Neural crest cell (in vitro differentiated cells): ENCODE data around the gene NINL. TPM values are rescaled to one million over a fixed set of nuclear protein-coding genes. Genes with fewer than 3 reads are reported as not detected.

Experiments
- DNase-seq: peaks from one replicate; pipeline ENCODE4 v3.0.0; 2021; ENCODE audit warnings: low read depth, mixed read lengths, low spot score
- H3K27ac Mint-ChIP-seq: one replicate; pipeline ENCODE4 v1.8.0; 2021; ENCODE audit warnings: mild to moderate bottlenecking, mixed read lengths; ENCODE audit not compliant: unreplicated experiment
- H3K27me3 Mint-ChIP-seq: 2 replicates; pipeline ENCODE4 v1.8.0; 2021; ENCODE audit warnings: low read depth, mild to moderate bottlenecking, mixed read lengths
- H3K36me3 Mint-ChIP-seq: 2 replicates; pipeline ENCODE4 v1.8.0; 2021; ENCODE audit warnings: low read depth, mild to moderate bottlenecking, mixed read lengths
- H3K4me1 Mint-ChIP-seq: 2 replicates; pipeline ENCODE4 v1.8.0; 2021; ENCODE audit warnings: mixed read lengths
- H3K4me3 Mint-ChIP-seq: one replicate; pipeline ENCODE4 v1.8.0; 2021; ENCODE audit warnings: mild to moderate bottlenecking, mixed read lengths
- H3K9me3 Mint-ChIP-seq: 2 replicates; pipeline ENCODE4 v1.8.0; 2021; ENCODE audit warnings: mixed read lengths
- total RNA-seq: library from RNA; stranded (reverse); gene quantifications from 2 replicates; pipeline ENCODE4 v1.2.1, GENCODE V29; 2021
- TF ChIP-seq, protein P1 (sequence below): fragments of 200-600 bp; sonication (generic); conservative IDR thresholded peaks from 2 replicates; pipeline ENCODE4 v1.5.0; 2021; ENCODE audit warnings: antibody characterized with exemption, mild to moderate bottlenecking

NINL gene
- total RNA-seq, 1 donor from 2014 or later, result 44.0 TPM

GRCh38 chr20:25525295-25525694 is 60.0 kb downstream of the NINL start:
- no peak for DNase-seq
- no peak overlapping the region for H3K4me3 Mint-ChIP-seq
- H3K27me3 Mint-ChIP-seq, result no peaks in the 10 kb centered on the region
- H3K4me1 Mint-ChIP-seq, result peaks cover 7% of the 10 kb centered on the region
- H3K27ac Mint-ChIP-seq, result peak overlapping the region; percentile 81
- TF ChIP-seq, protein P1, sequence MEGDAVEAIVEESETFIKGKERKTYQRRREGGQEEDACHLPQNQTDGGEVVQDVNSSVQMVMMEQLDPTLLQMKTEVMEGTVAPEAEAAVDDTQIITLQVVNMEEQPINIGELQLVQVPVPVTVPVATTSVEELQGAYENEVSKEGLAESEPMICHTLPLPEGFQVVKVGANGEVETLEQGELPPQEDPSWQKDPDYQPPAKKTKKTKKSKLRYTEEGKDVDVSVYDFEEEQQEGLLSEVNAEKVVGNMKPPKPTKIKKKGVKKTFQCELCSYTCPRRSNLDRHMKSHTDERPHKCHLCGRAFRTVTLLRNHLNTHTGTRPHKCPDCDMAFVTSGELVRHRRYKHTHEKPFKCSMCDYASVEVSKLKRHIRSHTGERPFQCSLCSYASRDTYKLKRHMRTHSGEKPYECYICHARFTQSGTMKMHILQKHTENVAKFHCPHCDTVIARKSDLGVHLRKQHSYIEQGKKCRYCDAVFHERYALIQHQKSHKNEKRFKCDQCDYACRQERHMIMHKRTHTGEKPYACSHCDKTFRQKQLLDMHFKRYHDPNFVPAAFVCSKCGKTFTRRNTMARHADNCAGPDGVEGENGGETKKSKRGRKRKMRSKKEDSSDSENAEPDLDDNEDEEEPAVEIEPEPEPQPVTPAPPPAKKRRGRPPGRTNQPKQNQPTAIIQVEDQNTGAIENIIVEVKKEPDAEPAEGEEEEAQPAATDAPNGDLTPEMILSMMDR, result no peak
- H3K36me3 Mint-ChIP-seq, result peaks cover 37% of the 10 kb centered on the region
- peaks cover 12% of the 10 kb centered on the region for H3K9me3 Mint-ChIP-seq

- no peak for DNase-seq
- Mint-ChIP-seq H3K9me3 (peaks cover 14% of the 10 kb centered on the region), H3K27me3 (no peaks in the 10 kb centered on the region), H3K36me3 (peaks cover 62% of the 10 kb centered on the region), H3K4me1 (no peaks in the 10 kb centered on the region), H3K4me3 (no peak overlapping the region), H3K27ac (no peak overlapping the region)
- TF ChIP-seq, protein P1, result no peak
These were observed 63.9 kb downstream of the NINL start for GRCh38 chr20:25521382-25521781.

- no peak for DNase-seq
- Mint-ChIP-seq H3K9me3 (peaks cover 26% of the 10 kb centered on the region), H3K4me3 (no peak overlapping the region), H3K27me3 (no peaks in the 10 kb centered on the region), H3K4me1 (no peaks in the 10 kb centered on the region), H3K27ac (no peak overlapping the region), H3K36me3 (peaks cover 86% of the 10 kb centered on the region)
- TF ChIP-seq, protein P1, result no peak
These were observed 68.2 kb downstream of the NINL start for GRCh38 chr20:25517124-25517523.

DNA sequence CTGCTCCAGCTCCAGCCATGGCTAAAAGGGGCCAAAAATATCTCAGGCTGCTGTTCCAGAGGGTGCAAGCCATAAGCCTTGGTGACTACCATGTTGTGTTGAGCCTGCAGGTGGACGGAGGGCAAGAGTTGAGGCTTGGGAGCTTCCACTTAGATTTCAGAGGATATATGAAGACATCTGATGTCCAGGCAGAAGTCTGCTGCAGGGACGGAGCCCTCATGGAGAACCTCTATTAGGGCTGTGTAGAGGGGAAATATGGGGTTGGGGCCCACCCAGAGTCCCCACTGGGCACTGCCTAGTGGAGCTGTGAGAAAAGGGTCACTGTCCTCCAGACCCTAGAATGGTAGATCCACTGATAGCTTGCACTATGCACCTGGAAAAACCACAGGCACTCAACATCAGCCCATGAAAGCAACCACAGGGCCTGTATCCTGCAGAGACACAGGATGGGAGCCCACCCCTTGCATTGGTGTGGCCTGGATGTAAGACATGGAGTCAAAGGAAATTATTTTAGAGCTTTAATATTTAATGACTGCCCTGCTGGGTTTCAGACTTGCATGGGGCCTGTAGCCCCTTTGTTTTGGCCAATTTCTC is 70.5 kb downstream of the NINL start:
- Mint-ChIP-seq H3K4me3 (no peak overlapping the region), H3K36me3 (peaks cover 67% of the 10 kb centered on the region), H3K4me1 (no peaks in the 10 kb centered on the region), H3K9me3 (peaks cover 19% of the 10 kb centered on the region), H3K27me3 (no peaks in the 10 kb centered on the region), H3K27ac (no peak overlapping the region)
- DNase-seq, result no peak
- TF ChIP-seq, protein P1, result no peak

DNA sequence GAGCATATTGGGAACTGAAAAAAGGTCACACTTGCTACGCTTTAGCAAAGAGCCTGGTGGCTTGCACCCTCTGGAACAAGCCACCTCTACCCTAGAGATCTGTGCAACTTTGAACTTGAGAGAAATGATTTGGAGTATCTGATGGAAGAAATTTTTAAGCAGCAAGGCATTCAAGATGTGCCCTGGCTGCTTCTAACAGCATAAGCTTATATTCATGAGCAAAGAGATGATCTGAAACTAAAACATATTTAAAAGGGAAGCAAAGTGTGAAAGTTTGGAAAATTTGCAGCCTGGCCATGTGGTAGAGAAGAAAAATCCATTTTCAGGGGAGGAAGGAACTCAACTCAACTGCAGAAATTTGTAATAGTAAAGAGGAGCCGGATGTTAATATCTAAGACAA is 71.1 kb downstream of the NINL start:
- no peak overlapping the region for H3K4me3 Mint-ChIP-seq
- no peaks in the 10 kb centered on the region for H3K4me1 Mint-ChIP-seq
- peaks cover 17% of the 10 kb centered on the region for H3K9me3 Mint-ChIP-seq
- no peak for DNase-seq
- H3K27ac Mint-ChIP-seq, result no peak overlapping the region
- TF ChIP-seq, protein P1, result no peak
- peaks cover 64% of the 10 kb centered on the region for H3K36me3 Mint-ChIP-seq
- H3K27me3 Mint-ChIP-seq, result no peaks in the 10 kb centered on the region
